RWPE2 (cell line): ENCODE data around the gene SORCS1.

Source experiments
- ATAC-seq: fragments of 200-7000 bp; cut with Tn5 transposase; 3 replicates; pipeline ENCODE4 v1.9.1; 2021; ENCODE audit warnings: low read depth
- DNase-seq: peaks from one replicate; pipeline ENCODE4 v3.0.0-alpha.2; 2020; ENCODE audit warnings: low spot score
- H3K27ac ChIP-seq: fragments of 450-650 bp; 2 replicates; pipeline ENCODE4 v1.5.1; 2017; ENCODE audit warnings: mild to moderate bottlenecking; ENCODE audit not compliant: poor library complexity, severe bottlenecking
- H3K27me3 ChIP-seq: fragments of 250-450 bp; sonication (Bioruptor Pico); 2 replicates; pipeline ENCODE4 v1.5.1; 2021; ENCODE audit warnings: mild to moderate bottlenecking, moderate library complexity; ENCODE audit not compliant: insufficient read depth, poor library complexity, severe bottlenecking
- H3K36me3 ChIP-seq: fragments of 250-450 bp; sonication (Bioruptor Pico); 2 replicates; pipeline ENCODE4 v1.5.1; 2020; ENCODE audit warnings: low read depth, mild to moderate bottlenecking, moderate library complexity
- H3K4me1 ChIP-seq: fragments of 250-450 bp; sonication (Bioruptor Pico); 2 replicates; pipeline ENCODE4 v1.5.1; 2021; ENCODE audit warnings: mild to moderate bottlenecking, moderate library complexity; ENCODE audit not compliant: insufficient read depth, poor library complexity, severe bottlenecking
- H3K4me3 ChIP-seq: fragments of 250-450 bp; sonication (Bioruptor Pico); 2 replicates; pipeline ENCODE4 v1.5.1; 2021; ENCODE audit warnings: mild to moderate bottlenecking, moderate library complexity; ENCODE audit not compliant: severe bottlenecking
- H3K9me3 ChIP-seq: fragments of 250-450 bp; sonication (Bioruptor Pico); 2 replicates; pipeline ENCODE4 v1.5.1; 2021; ENCODE audit warnings: mild to moderate bottlenecking, moderate library complexity; ENCODE audit not compliant: severe bottlenecking
- TF ChIP-seq, protein P1 (sequence below): fragments of 450-650 bp; IDR thresholded peaks from one replicate; pipeline ENCODE4 v1.5.1; 2017; ENCODE audit warnings: mild to moderate bottlenecking, moderate library complexity; ENCODE audit not compliant: poor library complexity, severe bottlenecking

Gene SORCS1

DNA sequence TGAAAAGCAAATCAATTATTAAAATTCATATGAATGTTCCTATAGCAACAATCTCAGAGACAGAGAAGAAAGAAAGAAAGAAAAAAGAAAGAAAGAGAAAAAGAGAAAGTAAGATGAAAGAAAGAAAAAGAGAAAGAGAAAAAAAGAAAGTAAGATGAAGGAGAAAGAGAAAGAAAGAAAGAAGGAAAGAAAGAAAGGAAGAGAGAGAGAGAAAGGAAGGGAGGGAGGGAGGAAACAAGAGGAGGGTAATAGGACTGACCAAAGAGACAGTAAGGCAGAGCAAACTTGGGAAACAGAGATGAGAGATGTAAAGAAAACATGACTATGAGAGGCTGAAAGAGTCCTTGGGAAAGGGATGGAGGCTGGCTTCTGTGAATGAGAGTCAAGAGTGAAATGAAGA lies 458.4 kb downstream of the SORCS1 start:
- H3K4me1 ChIP-seq = no peaks in the 10 kb centered on the region
- no peak overlapping the region for H3K27ac ChIP-seq
- no peak for DNase-seq
- no peaks in the 10 kb centered on the region for H3K27me3 ChIP-seq
- ATAC-seq = no peak
- TF ChIP-seq, protein P1, sequence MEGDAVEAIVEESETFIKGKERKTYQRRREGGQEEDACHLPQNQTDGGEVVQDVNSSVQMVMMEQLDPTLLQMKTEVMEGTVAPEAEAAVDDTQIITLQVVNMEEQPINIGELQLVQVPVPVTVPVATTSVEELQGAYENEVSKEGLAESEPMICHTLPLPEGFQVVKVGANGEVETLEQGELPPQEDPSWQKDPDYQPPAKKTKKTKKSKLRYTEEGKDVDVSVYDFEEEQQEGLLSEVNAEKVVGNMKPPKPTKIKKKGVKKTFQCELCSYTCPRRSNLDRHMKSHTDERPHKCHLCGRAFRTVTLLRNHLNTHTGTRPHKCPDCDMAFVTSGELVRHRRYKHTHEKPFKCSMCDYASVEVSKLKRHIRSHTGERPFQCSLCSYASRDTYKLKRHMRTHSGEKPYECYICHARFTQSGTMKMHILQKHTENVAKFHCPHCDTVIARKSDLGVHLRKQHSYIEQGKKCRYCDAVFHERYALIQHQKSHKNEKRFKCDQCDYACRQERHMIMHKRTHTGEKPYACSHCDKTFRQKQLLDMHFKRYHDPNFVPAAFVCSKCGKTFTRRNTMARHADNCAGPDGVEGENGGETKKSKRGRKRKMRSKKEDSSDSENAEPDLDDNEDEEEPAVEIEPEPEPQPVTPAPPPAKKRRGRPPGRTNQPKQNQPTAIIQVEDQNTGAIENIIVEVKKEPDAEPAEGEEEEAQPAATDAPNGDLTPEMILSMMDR = no peak
- H3K4me3 ChIP-seq = no peak overlapping the region
- H3K36me3 ChIP-seq = no peaks in the 10 kb centered on the region
- no peaks in the 10 kb centered on the region for H3K9me3 ChIP-seq

DNA sequence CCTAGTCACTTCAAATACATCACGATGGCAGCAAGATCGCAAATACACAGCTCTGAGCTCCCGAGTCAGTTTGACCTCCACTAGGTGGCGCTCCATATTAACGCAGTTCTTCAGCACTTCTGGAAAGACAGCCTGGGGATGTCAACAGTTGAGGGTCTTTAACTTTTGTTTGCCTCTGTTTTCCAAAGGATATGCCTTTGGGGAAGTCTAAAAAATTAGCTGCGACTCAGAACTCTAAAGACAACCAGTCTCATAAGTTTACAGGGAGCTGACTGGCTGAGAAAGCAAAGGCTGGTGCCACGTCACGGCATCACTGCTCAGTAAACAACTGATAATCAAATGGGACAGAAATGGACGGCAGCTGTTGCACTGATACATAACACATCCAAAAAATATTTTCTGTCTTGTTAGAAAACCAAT lies 458.8 kb downstream of the SORCS1 start:
- Histone ChIP-seq H3K36me3 (no peaks in the 10 kb centered on the region), H3K4me3 (no peak overlapping the region), H3K9me3 (no peaks in the 10 kb centered on the region), H3K4me1 (no peaks in the 10 kb centered on the region), H3K27me3 (no peaks in the 10 kb centered on the region), H3K27ac (no peak overlapping the region)
- peak; percentile 76 for ATAC-seq
- TF ChIP-seq, protein P1 = peak; percentile 91
- no peak for DNase-seq

DNA sequence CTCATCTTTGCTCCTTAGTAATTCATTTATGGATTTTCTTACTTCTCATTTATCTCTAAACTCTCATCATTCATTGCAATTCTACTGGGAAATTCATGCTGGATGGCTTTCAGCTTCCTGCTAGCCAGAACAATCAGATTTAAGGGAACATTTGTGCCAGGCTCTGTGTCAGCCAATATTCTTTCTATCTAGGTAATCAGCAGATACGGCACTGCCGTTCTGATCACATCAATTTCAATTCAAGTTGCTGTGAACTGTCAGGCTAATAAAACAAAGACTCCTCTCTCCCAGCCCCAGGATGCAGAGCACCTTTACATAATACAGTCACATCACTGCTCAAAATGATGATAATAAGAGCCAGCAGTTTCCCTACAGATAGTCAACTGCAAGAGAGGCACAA lies 468.3 kb downstream of the SORCS1 start:
- no peaks in the 10 kb centered on the region for H3K36me3 ChIP-seq
- H3K27me3 ChIP-seq = no peaks in the 10 kb centered on the region
- ATAC-seq = no peak
- TF ChIP-seq, protein P1 = no peak
- no peaks in the 10 kb centered on the region for H3K4me1 ChIP-seq
- no peak overlapping the region for H3K27ac ChIP-seq
- no peak overlapping the region for H3K4me3 ChIP-seq
- no peaks in the 10 kb centered on the region for H3K9me3 ChIP-seq
- no peak for DNase-seq

DNA sequence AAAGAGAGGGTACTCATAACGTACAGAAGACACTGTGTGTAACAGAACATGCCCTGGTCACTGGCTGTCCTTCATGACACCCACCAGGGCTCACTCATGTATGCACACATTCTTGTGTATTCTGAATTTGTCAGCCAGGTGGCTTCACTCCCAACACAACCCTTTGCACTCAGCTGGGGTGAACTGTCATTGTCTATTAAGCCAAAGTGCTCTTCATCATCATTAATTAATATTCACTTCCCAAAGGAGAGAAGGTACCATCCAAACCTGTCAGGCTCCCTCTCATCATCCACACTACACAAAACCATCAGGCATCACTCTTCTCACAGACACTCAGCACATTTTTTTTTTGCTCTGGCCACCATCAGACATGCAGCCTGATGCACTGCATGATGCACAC lies 469.8 kb downstream of the SORCS1 start:
- no peak for ATAC-seq
- TF ChIP-seq, protein P1 = no peak
- no peaks in the 10 kb centered on the region for H3K27me3 ChIP-seq
- no peaks in the 10 kb centered on the region for H3K36me3 ChIP-seq
- no peak for DNase-seq
- H3K4me3 ChIP-seq = no peak overlapping the region
- H3K9me3 ChIP-seq = no peaks in the 10 kb centered on the region
- no peak overlapping the region for H3K27ac ChIP-seq
- no peaks in the 10 kb centered on the region for H3K4me1 ChIP-seq

DNA sequence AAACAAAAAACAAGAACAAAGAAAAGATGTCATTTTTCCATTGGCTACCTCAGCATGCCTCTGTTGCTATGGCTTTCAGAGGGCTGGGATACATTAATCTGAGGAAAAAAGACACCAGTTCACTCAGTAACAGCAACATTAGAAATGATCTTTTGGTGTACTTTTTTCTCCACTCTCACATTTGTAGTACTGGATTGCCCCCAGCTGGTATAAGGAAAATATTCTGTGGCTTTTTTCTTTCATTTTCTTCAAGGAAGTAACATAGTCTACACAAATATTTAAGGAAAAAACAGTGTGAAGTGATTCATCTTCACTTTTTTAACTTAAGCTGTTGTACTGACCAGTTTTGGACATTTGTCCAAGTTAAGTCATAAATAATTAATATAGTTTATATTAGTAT lies 482.3 kb downstream of the SORCS1 start:
- TF ChIP-seq, protein P1 = peak; percentile 41
- Histone ChIP-seq H3K4me3 (no peak overlapping the region), H3K27ac (no peak overlapping the region), H3K36me3 (no peaks in the 10 kb centered on the region), H3K27me3 (no peaks in the 10 kb centered on the region), H3K9me3 (no peaks in the 10 kb centered on the region), H3K4me1 (no peaks in the 10 kb centered on the region)
- no peak for DNase-seq
- ATAC-seq = no peak
